H9 (cell line): ENCODE measurements around the gene RABIF. TPM values are rescaled to one million over a fixed set of nuclear protein-coding genes. Genes with fewer than 3 reads are reported as not detected.

Experiments used
- DNase-seq: peaks from one replicate; pipeline ENCODE4 v3.0.0-alpha.2; 2017
- H2AFZ ChIP-seq: one replicate; pipeline ENCODE4 v1.6.1; 2013; ENCODE audit warnings: mild to moderate bottlenecking, low read length, control low read depth, moderate library complexity
- H2AK5ac ChIP-seq: 2 replicates; pipeline ENCODE4 v1.6.1; 2013; ENCODE audit warnings: low read length, control low read depth, mixed read lengths; ENCODE audit not compliant: insufficient read length
- H2BK120ac ChIP-seq: one replicate; pipeline ENCODE4 v1.6.1; 2013; ENCODE audit warnings: low read depth, mild to moderate bottlenecking, low read length, control low read depth, inconsistent platforms; ENCODE audit not compliant: poor library complexity, severe bottlenecking
- H2BK12ac ChIP-seq: 2 replicates; pipeline ENCODE4 v1.6.1; 2013; ENCODE audit warnings: low read length, control low read depth, mixed read lengths, low read depth; ENCODE audit not compliant: insufficient read length
- H2BK15ac ChIP-seq: 2 replicates; pipeline ENCODE4 v1.6.1; 2013; ENCODE audit warnings: low read depth, low read length, control low read depth
- H2BK20ac ChIP-seq: one replicate; pipeline ENCODE4 v1.6.1; 2013; ENCODE audit warnings: low read depth, mild to moderate bottlenecking, low read length, control low read depth, inconsistent platforms; ENCODE audit not compliant: poor library complexity, severe bottlenecking
- H2BK5ac ChIP-seq: 2 replicates; pipeline ENCODE4 v1.6.1; 2013; ENCODE audit warnings: low read length, control low read depth, mixed read lengths; ENCODE audit not compliant: insufficient read length
- H3K14ac ChIP-seq: 2 replicates; pipeline ENCODE4 v1.6.1; 2013; ENCODE audit warnings: low read length, control low read depth; ENCODE audit not compliant: insufficient read depth
- H3K18ac ChIP-seq: 2 replicates; pipeline ENCODE4 v1.6.1; 2013; ENCODE audit warnings: low read depth, mild to moderate bottlenecking, mixed read lengths, low read length, control low read depth; ENCODE audit not compliant: insufficient read length
- H3K23ac ChIP-seq: 2 replicates; pipeline ENCODE4 v1.6.1; 2013; ENCODE audit warnings: low read length, control low read depth, mixed read lengths, low read depth; ENCODE audit not compliant: insufficient read length
- H3K23me2 ChIP-seq: 2 replicates; pipeline ENCODE4 v1.6.1; 2013; ENCODE audit warnings: low read depth, mild to moderate bottlenecking, mixed read lengths, low read length, control low read depth; ENCODE audit not compliant: insufficient read length, poor library complexity, severe bottlenecking
- H3K27ac ChIP-seq: 2 replicates; pipeline ENCODE4 v1.5.1; 2013; ENCODE audit warnings: low read length, control low read depth, mixed read lengths, low read depth; ENCODE audit not compliant: insufficient read length
- H3K27me3 ChIP-seq: 2 replicates; pipeline ENCODE4 v1.6.1; 2013; ENCODE audit warnings: low read length, control low read depth, inconsistent platforms; ENCODE audit not compliant: insufficient read depth
- H3K4ac ChIP-seq: 2 replicates; pipeline ENCODE4 v1.6.1; 2013; ENCODE audit warnings: low read depth, mild to moderate bottlenecking, control low read depth, inconsistent platforms, low read length, moderate library complexity
- H3K4me1 ChIP-seq: 2 replicates; pipeline ENCODE4 v1.6.1; 2013; ENCODE audit warnings: low read length, control low read depth, inconsistent platforms; ENCODE audit not compliant: insufficient read depth
- H3K4me2 ChIP-seq: 2 replicates; pipeline ENCODE4 v1.6.1; 2013; ENCODE audit warnings: low read length, control low read depth, mixed read lengths; ENCODE audit not compliant: insufficient read length, insufficient read depth
- H3K56ac ChIP-seq: 2 replicates; pipeline ENCODE4 v1.6.1; 2013; ENCODE audit warnings: low read depth, mild to moderate bottlenecking, mixed read lengths, low read length, control low read depth; ENCODE audit not compliant: insufficient read length
- H3K79me1 ChIP-seq: 2 replicates; pipeline ENCODE4 v1.6.1; 2013; ENCODE audit warnings: low read depth, mild to moderate bottlenecking, moderate library complexity, low read length, control low read depth, inconsistent platforms; ENCODE audit not compliant: insufficient read depth, poor library complexity, severe bottlenecking
- H3K79me2 ChIP-seq: 2 replicates; pipeline ENCODE4 v1.6.1; 2013; ENCODE audit warnings: low read length, control low read depth, inconsistent platforms; ENCODE audit not compliant: insufficient read depth
- H3K9ac ChIP-seq: 2 replicates; pipeline ENCODE4 v1.6.1; 2013; ENCODE audit warnings: low read length, control low read depth, mixed read lengths; ENCODE audit not compliant: insufficient read length; ENCODE audit errors: extremely low read depth
- H3K9me3 ChIP-seq: one replicate; pipeline ENCODE4 v1.6.1; 2013; ENCODE audit warnings: low read depth, low read length, inconsistent platforms; ENCODE audit not compliant: control insufficient read depth
- H3T11ph ChIP-seq: one replicate; pipeline ENCODE4 v1.6.1; 2013; ENCODE audit warnings: mild to moderate bottlenecking, low read length, control low read depth, inconsistent platforms
- H4K20me1 ChIP-seq: one replicate; pipeline ENCODE4 v1.6.1; 2013; ENCODE audit not compliant: control insufficient read depth, insufficient read length, insufficient read depth
- H4K5ac ChIP-seq: 2 replicates; pipeline ENCODE4 v1.6.1; 2013; ENCODE audit warnings: low read depth, mild to moderate bottlenecking, mixed read lengths, low read length, control low read depth; ENCODE audit not compliant: insufficient read length
- H4K8ac ChIP-seq: replicated peaks from 2 replicates; pipeline ENCODE4 v1.6.1; 2013; ENCODE audit warnings: low read length, control low read depth, mixed read lengths, low read depth; ENCODE audit not compliant: insufficient read length
- H4K91ac ChIP-seq: 2 replicates; pipeline ENCODE4 v1.6.1; 2013; ENCODE audit warnings: low read depth, mild to moderate bottlenecking, moderate library complexity, mixed read lengths, low read length, control low read depth; ENCODE audit not compliant: insufficient read length
- H3K27ac Mint-ChIP-seq, 3 experiments: 2 replicates in 2 of 3; 3 replicates in 1 of 3; pipeline ENCODE4 v1.8.0; 2020 to 2021; ENCODE audit warnings: mixed read lengths in 3 of 3, mild to moderate bottlenecking in 1 of 3, moderate library complexity in 1 of 3
- H3K27me3 Mint-ChIP-seq: 2 replicates; pipeline ENCODE4 v1.8.0; 2021; ENCODE audit warnings: low read depth, mild to moderate bottlenecking, moderate library complexity, mixed read lengths
- H3K36me3 Mint-ChIP-seq, 3 experiments: 2 replicates in 2 of 3; 3 replicates in 1 of 3; pipeline ENCODE4 v1.8.0; 2020 to 2021; ENCODE audit warnings: low read depth in 3 of 3, mixed read lengths in 3 of 3; ENCODE audit not compliant: insufficient read depth in 1 of 3
- H3K4me1 Mint-ChIP-seq, 2 experiments: 2 replicates each; pipeline ENCODE4 v1.8.0; 2020; ENCODE audit warnings: mixed read lengths in 2 of 2
- H3K4me3 Mint-ChIP-seq, 2 experiments: 2 replicates in 1 of 2; 3 replicates in 1 of 2; pipeline ENCODE4 v1.8.0; 2020 to 2021; ENCODE audit warnings: mild to moderate bottlenecking in 2 of 2, mixed read lengths in 2 of 2, moderate library complexity in 1 of 2
- H3K9me3 Mint-ChIP-seq, 2 experiments: 2 replicates in 1 of 2; 3 replicates in 1 of 2; pipeline ENCODE4 v1.8.0; 2020; ENCODE audit warnings: mild to moderate bottlenecking in 2 of 2, mixed read lengths in 2 of 2, moderate library complexity in 1 of 2
- WGBS: extraction: QIAGEN DNeasy Blood & Tissue Kit; methylation state at CpG from one replicate; pipeline ENCODE4 v1.1.7; 2013; ENCODE audit warnings: missing lambda C conversion rate, low lambda C conversion rate, mixed read lengths; ENCODE audit not compliant: insufficient read length; ENCODE audit errors: extremely low coverage; 5-methylcytosine and 5-hydroxymethylcytosine counted together
- total RNA-seq: library from RNA; stranded (reverse); gene quantifications from 2 replicates; pipeline ENCODE4 v1.2.1, GENCODE V29; 2021
- TF ChIP-seq, protein P1 (sequence below): fragments of 200-600 bp; sonication (generic); conservative IDR thresholded peaks from 3 replicates; pipeline ENCODE4 v1.8.0; 2021; ENCODE audit warnings: antibody characterized with exemption, mild to moderate bottlenecking

RABIF gene
- total RNA-seq, 1 experiment from 2014 or later, result 8.3 TPM

DNA sequence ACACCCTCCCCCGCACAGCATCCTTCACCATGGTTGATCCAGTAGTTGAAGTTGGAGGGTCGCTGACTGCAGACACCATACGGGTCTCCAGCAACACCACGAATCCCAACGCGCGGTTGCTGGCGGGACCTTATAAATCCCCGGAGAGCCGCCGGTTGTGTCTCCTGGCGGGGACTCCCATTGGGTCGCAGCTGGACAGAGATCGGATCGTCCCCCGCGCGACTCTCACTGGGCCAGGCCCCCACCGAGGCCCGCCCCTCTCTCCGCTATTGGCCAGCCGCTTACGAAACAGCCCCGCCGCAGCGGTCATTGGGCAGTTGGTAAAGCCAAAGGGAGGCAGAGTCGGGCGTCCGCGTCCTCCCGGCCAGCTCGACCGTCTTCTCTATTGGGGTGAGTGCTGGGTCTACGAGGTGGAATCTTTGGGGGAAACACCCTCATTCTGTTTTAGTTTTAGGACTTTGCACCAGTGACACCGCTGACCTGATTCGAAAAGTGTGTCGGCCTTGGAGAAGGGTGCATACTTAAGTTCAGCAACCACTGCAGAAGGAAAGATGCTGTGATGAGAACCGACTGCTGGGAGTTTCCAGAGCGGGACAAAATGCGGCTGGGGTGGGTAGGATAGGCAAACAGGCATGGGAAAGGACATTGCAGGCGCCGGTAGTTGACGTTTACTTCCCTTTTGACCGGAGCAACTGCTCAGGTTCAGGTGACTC is 27.4 kb downstream of the RABIF start:
- Histone ChIP-seq H3K18ac (peak overlapping the region; percentile 98), H3K79me1 (peaks cover 11% of the 10 kb centered on the region), H3T11ph (no peak overlapping the region), H3K27ac (peak overlapping the region; percentile 17), H3K4ac (no peak overlapping the region; the same call in 1 of the 2 replicates), H4K5ac (no peak overlapping the region), H3K23ac (no peak overlapping the region), H3K27me3 (no peaks in the 10 kb centered on the region; the same call in 1 of the 2 replicates), H2BK15ac (no peak overlapping the region), H3K56ac (no peak overlapping the region), H3K4me2 (peak overlapping the region; percentile 80), H4K8ac (no peak overlapping the region), H3K23me2 (peaks cover 4% of the 10 kb centered on the region), H4K20me1 (no peaks in the 10 kb centered on the region), H2BK20ac (no peak overlapping the region), H4K91ac (no peak overlapping the region), H2AK5ac (no peak overlapping the region), H2AFZ (peak overlapping the region; percentile 88), H2BK12ac (no peak overlapping the region), H2BK120ac (peak overlapping the region; percentile 64), H3K4me1 (0 out of 2 replicates have a peak, but pooled peaks cover 2% of the 10 kb centered on the region), H2BK5ac (no peak overlapping the region), H3K9ac (peak overlapping the region; percentile 89), H3K14ac (peak overlapping the region; percentile 98; the same call in 1 of the 2 replicates), H3K79me2 (peaks cover 3% of the 10 kb centered on the region; the same call in 1 of the 2 replicates), H3K9me3 (no peaks in the 10 kb centered on the region)
- no peaks in the 10 kb centered on the region for H3K9me3 Mint-ChIP-seq
- H3K27me3 Mint-ChIP-seq, result no peaks in the 10 kb centered on the region
- peaks cover 17 to 21% of the 10 kb centered on the region in 2 experiments for H3K4me1 Mint-ChIP-seq
- TF ChIP-seq, protein P1, sequence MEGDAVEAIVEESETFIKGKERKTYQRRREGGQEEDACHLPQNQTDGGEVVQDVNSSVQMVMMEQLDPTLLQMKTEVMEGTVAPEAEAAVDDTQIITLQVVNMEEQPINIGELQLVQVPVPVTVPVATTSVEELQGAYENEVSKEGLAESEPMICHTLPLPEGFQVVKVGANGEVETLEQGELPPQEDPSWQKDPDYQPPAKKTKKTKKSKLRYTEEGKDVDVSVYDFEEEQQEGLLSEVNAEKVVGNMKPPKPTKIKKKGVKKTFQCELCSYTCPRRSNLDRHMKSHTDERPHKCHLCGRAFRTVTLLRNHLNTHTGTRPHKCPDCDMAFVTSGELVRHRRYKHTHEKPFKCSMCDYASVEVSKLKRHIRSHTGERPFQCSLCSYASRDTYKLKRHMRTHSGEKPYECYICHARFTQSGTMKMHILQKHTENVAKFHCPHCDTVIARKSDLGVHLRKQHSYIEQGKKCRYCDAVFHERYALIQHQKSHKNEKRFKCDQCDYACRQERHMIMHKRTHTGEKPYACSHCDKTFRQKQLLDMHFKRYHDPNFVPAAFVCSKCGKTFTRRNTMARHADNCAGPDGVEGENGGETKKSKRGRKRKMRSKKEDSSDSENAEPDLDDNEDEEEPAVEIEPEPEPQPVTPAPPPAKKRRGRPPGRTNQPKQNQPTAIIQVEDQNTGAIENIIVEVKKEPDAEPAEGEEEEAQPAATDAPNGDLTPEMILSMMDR, result no peak
- H3K36me3 Mint-ChIP-seq, result peaks cover 12 to 23% (median 22%) of the 10 kb centered on the region in 3 experiments; a peak in 6 of 7 replicates
- H3K27ac Mint-ChIP-seq, result peak overlapping the region; percentile 95 to 99 (median 95)
- no CpG with 5 or more reads among the region's 44 CpGs for WGBS
- DNase-seq, result peak; percentile 97
- peak overlapping the region; percentile 93 to 98 for H3K4me3 Mint-ChIP-seq
